ENCODE results near the gene CD19. TPM values are rescaled to one million over a fixed set of nuclear protein-coding genes. Genes with fewer than 3 reads are reported as not detected.

Gene CD19
- total and polyA plus RNA-seq, 10 of the 15 experiments (the other 5 are each of a cell fraction or from before 2014, with no cell fraction given), result 1.2 to 125 (median 77.2) TPM

DNA sequence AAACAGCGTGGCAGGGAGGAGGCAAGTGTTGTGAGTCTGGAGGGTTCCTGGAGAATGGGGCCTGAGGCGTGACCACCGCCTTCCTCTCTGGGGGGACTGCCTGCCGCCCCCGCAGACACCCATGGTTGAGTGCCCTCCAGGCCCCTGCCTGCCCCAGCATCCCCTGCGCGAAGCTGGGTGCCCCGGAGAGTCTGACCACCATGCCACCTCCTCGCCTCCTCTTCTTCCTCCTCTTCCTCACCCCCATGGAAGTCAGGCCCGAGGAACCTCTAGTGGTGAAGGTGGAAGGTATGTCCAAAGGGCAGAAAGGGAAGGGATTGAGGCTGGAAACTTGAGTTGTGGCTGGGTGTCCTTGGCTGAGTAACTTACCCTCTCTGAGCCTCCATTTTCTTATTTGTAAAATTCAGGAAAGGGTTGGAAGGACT, at the start of gene CD19 (continued):
- TF ChIP-seq CUX1 (IDR thresholded peaks at IDR 0.05; ENCODE audit: insufficient replicate concordance, low read depth, low read length) (no peak), FOS (IDR thresholded peaks at IDR 0.05; ENCODE audit: borderline replicate concordance, extremely low read depth, insufficient read length) (no peak), CREM (IDR thresholded peaks at IDR 0.05; ENCODE audit: low read depth) (no peak), POU2F2 (IDR thresholded peaks at IDR 0.05; ENCODE audit: borderline replicate concordance, low read depth, low read length) (no peak), TCF7 (IDR thresholded peaks at IDR 0.05; ENCODE audit: borderline replicate concordance) (no peak), JUND (IDR thresholded peaks at IDR 0.05; ENCODE audit: low read depth, low read length) (no peak), BRCA1 (IDR thresholded peaks at IDR 0.05; ENCODE audit: low read depth, low read length) (no peak), RUNX3 (IDR thresholded peaks at IDR 0.05; ENCODE audit: low read length) (peak; percentile 66), ZSCAN29 (IDR thresholded peaks at IDR 0.05) (no peak), SREBF2 (IDR thresholded peaks at IDR 0.05; ENCODE audit: low read length) (no peak), HDAC2 (IDR thresholded peaks at IDR 0.05) (no peak), PAX5 (IDR thresholded peaks at IDR 0.05; ENCODE audit: borderline replicate concordance, low read depth, low read length) (peak; percentile 99), TBL1XR1 (IDR thresholded peaks at IDR 0.05; ENCODE audit: low read depth, low read length) (no peak), NR2F1 (conservative IDR thresholded peaks at IDR 0.05) (peak; percentile 71), ASH2L (IDR thresholded peaks at IDR 0.05; ENCODE audit: borderline replicate concordance, low read depth) (no peak), RCOR1 (conservative IDR thresholded peaks at IDR 0.05; ENCODE audit: low read depth, low read length) (no peak), NFYA (IDR thresholded peaks at IDR 0.05; ENCODE audit: borderline replicate concordance, low read depth, low read length) (no peak), CBX5 (IDR thresholded peaks at IDR 0.05; ENCODE audit: low read depth) (no peak), HSF1 (IDR thresholded peaks at IDR 0.05; ENCODE audit: low read depth, low read length) (no peak), EGR1 (IDR thresholded peaks at IDR 0.05; ENCODE audit: borderline replicate concordance in 1 of 2, low read depth in 2 of 2, low read length in 2 of 2) (peak; percentile 66 to 97), IKZF1 (conservative IDR thresholded peaks at IDR 0.05) (peak; percentile 74), TCF12 (IDR thresholded peaks at IDR 0.05; ENCODE audit: low read depth, low read length) (no peak)
- TF ChIP-seq, protein P1, sequence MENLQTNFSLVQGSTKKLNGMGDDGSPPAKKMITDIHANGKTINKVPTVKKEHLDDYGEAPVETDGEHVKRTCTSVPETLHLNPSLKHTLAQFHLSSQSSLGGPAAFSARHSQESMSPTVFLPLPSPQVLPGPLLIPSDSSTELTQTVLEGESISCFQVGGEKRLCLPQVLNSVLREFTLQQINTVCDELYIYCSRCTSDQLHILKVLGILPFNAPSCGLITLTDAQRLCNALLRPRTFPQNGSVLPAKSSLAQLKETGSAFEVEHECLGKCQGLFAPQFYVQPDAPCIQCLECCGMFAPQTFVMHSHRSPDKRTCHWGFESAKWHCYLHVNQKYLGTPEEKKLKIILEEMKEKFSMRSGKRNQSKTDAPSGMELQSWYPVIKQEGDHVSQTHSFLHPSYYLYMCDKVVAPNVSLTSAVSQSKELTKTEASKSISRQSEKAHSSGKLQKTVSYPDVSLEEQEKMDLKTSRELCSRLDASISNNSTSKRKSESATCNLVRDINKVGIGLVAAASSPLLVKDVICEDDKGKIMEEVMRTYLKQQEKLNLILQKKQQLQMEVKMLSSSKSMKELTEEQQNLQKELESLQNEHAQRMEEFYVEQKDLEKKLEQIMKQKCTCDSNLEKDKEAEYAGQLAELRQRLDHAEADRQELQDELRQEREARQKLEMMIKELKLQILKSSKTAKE (IDR thresholded peaks at IDR 0.05; ENCODE audit: low read depth, poor library complexity, severe bottlenecking), result peak; percentile 45

All from GM12878 (cell line).